SU-DHL-6 (cell line): ENCODE measurements around the gene MID2.

Source experiments
- H2AFZ ChIP-seq: fragments of 200-600 bp; sonication (generic); 2 replicates; pipeline ENCODE4 v1.6.1; 2014; ENCODE audit warnings: low read depth, mild to moderate bottlenecking, moderate library complexity, mixed read lengths, antibody characterized with exemption, low read length; ENCODE audit not compliant: severe bottlenecking
- H3F3A ChIP-seq: fragments of 200-600 bp; shearing (Covaris generic); 2 replicates; pipeline ENCODE4 v1.6.0; 2016; ENCODE audit warnings: antibody characterized with exemption, mild to moderate bottlenecking; ENCODE audit not compliant: insufficient read depth
- H3K27ac ChIP-seq: fragments of 200-600 bp; sonication (generic); 2 replicates; pipeline ENCODE4 v1.5.1; 2016; ENCODE audit warnings: low read depth, mild to moderate bottlenecking, low read length, moderate library complexity, mixed read lengths
- H3K27me3 ChIP-seq: fragments of 200-600 bp; sonication (generic), shearing (Covaris generic); 2 replicates; pipeline ENCODE4 v1.6.0; 2014; ENCODE audit warnings: mild to moderate bottlenecking, low read length
- H3K36me3 ChIP-seq: fragments of 200-600 bp; sonication (generic); 2 replicates; pipeline ENCODE4 v1.6.1; 2014; ENCODE audit warnings: mild to moderate bottlenecking, low read length, mixed read lengths
- H3K4me2 ChIP-seq: fragments of 300-600, 200-600 bp; shearing (Covaris generic), sonication (generic); 2 replicates; pipeline ENCODE4 v1.6.0; 2014; ENCODE audit warnings: low read length, low read depth, mild to moderate bottlenecking; ENCODE audit not compliant: poor library complexity, severe bottlenecking
- H3K4me3 ChIP-seq: fragments of 200-600 bp; sonication (generic); 2 replicates; pipeline ENCODE4 v1.5.1; 2014; ENCODE audit warnings: antibody characterized with exemption, low read length, mild to moderate bottlenecking, mixed read lengths; ENCODE audit not compliant: insufficient read depth, poor library complexity, severe bottlenecking
- H3K79me2 ChIP-seq: fragments of 200-600 bp; sonication (generic); 2 replicates; pipeline ENCODE4 v1.6.1; 2014; ENCODE audit warnings: mild to moderate bottlenecking, low read length, moderate library complexity; ENCODE audit not compliant: insufficient read depth
- H3K9ac ChIP-seq: fragments of 200-600 bp; sonication (generic); 2 replicates; pipeline ENCODE4 v1.7.0; 2014; ENCODE audit warnings: mild to moderate bottlenecking, low read length
- H3K9me2 ChIP-seq: fragments of 200-600 bp; sonication (generic); replicated peaks from 2 replicates; pipeline ENCODE4 v1.6.1; 2014; ENCODE audit warnings: low read length; ENCODE audit not compliant: insufficient read depth
- H3K9me3 ChIP-seq: fragments of 200-600 bp; sonication (generic); 2 replicates; pipeline ENCODE4 v1.6.1; 2014; ENCODE audit warnings: low read length, mixed read lengths; ENCODE audit not compliant: insufficient read depth
- H4K20me1 ChIP-seq: fragments of 200-600 bp; sonication (generic); 2 replicates; pipeline ENCODE4 v1.6.1; 2014; ENCODE audit warnings: low read depth, mild to moderate bottlenecking, antibody characterized with exemption, low read length, moderate library complexity, mixed read lengths
- CTCF ChIP-seq: fragments of 200-600 bp; sonication (generic); IDR thresholded peaks from one replicate; pipeline ENCODE4 v1.5.1; 2017; ENCODE audit warnings: antibody characterized with exemption, mild to moderate bottlenecking, low read length, moderate library complexity; ENCODE audit not compliant: insufficient read depth, poor library complexity, severe bottlenecking
- EZH2phosphoT487 ChIP-seq: fragments of 200-600 bp; sonication (generic), shearing (Covaris generic); conservative IDR thresholded peaks from 2 replicates; pipeline ENCODE4 v1.6.1; 2018; ENCODE audit warnings: mild to moderate bottlenecking, antibody characterized with exemption, low read length, moderate library complexity, mixed read lengths

MID2 gene

GRCh38 chrX:107878106-107878505, 52.4 kb downstream of the MID2 start:
- TF ChIP-seq EZH2phosphoT487, result no peak
- H3K4me2 ChIP-seq, result no peak overlapping the region

GRCh38 chrX:107880054-107880610, 54.5 kb downstream of the MID2 start:
- Histone ChIP-seq H2AFZ (no peak overlapping the region), H3K4me2 (no peak overlapping the region), H3K79me2 (no peaks in the 10 kb centered on the region), H3K9me2 (no peaks in the 10 kb centered on the region), H3K36me3 (no peaks in the 10 kb centered on the region), H3F3A (no peaks in the 10 kb centered on the region), H4K20me1 (no peaks in the 10 kb centered on the region), H3K9me3 (no peaks in the 10 kb centered on the region), H3K9ac (no peak overlapping the region), H3K4me3 (no peak overlapping the region), H3K27ac (no peak overlapping the region), H3K27me3 (no peaks in the 10 kb centered on the region)
- TF ChIP-seq CTCF (no peak), EZH2phosphoT487 (no peak)

More at GRCh38 chrX:107878106-107878505, 52.4 kb downstream of the MID2 start:
- H3K4me3 ChIP-seq, result no peak overlapping the region
- no peaks in the 10 kb centered on the region for H3K79me2 ChIP-seq
- no peak overlapping the region for H3K27ac ChIP-seq
- H3F3A ChIP-seq, result no peaks in the 10 kb centered on the region
- H3K9me2 ChIP-seq, result no peaks in the 10 kb centered on the region
- no peaks in the 10 kb centered on the region for H3K9me3 ChIP-seq
- no peak overlapping the region for H2AFZ ChIP-seq
- H3K27me3 ChIP-seq, result no peaks in the 10 kb centered on the region
- H4K20me1 ChIP-seq, result no peaks in the 10 kb centered on the region
- H3K36me3 ChIP-seq, result no peaks in the 10 kb centered on the region
- no peak overlapping the region for H3K9ac ChIP-seq

- Histone ChIP-seq H3K9me3 (peaks cover 4% of the 10 kb centered on the region; the same call in 1 of the 2 replicates), H3K27ac (no peak overlapping the region), H2AFZ (no peak overlapping the region), H3K36me3 (no peaks in the 10 kb centered on the region), H3K4me3 (no peak overlapping the region), H3K9me2 (no peaks in the 10 kb centered on the region), H3K79me2 (no peaks in the 10 kb centered on the region), H3K9ac (no peak overlapping the region), H3K4me2 (no peak overlapping the region), H3K27me3 (no peaks in the 10 kb centered on the region), H3F3A (no peaks in the 10 kb centered on the region), H4K20me1 (no peaks in the 10 kb centered on the region)
- peak; percentile 40 for TF ChIP-seq CTCF
- TF ChIP-seq EZH2phosphoT487, result no peak
These were observed 68.4 kb downstream of the MID2 start for GRCh38 chrX:107894038-107894437.

GRCh38 chrX:107902721-107903120, 77.1 kb downstream of the MID2 start:
- Histone ChIP-seq H3K9me2 (no peaks in the 10 kb centered on the region), H3K27ac (no peak overlapping the region), H3K36me3 (no peaks in the 10 kb centered on the region), H3K4me3 (no peak overlapping the region), H3K27me3 (no peaks in the 10 kb centered on the region), H2AFZ (no peak overlapping the region), H3K79me2 (no peaks in the 10 kb centered on the region), H3K9me3 (no peaks in the 10 kb centered on the region), H3F3A (no peaks in the 10 kb centered on the region), H3K9ac (no peak overlapping the region), H4K20me1 (no peaks in the 10 kb centered on the region), H3K4me2 (no peak overlapping the region)
- TF ChIP-seq CTCF, result no peak
- TF ChIP-seq EZH2phosphoT487, result no peak
